Neural crest cell (in vitro differentiated cells): ENCODE measurements around the gene OSBPL9. TPM values are rescaled to one million over a fixed set of nuclear protein-coding genes. Genes with fewer than 3 reads are reported as not detected.

ENCODE experiments used
- DNase-seq: peaks from one replicate; pipeline ENCODE4 v3.0.0; 2021; ENCODE audit warnings: low read depth, mixed read lengths, low spot score
- H3K27ac Mint-ChIP-seq: one replicate; pipeline ENCODE4 v1.8.0; 2021; ENCODE audit warnings: mild to moderate bottlenecking, mixed read lengths; ENCODE audit not compliant: unreplicated experiment
- H3K27me3 Mint-ChIP-seq: 2 replicates; pipeline ENCODE4 v1.8.0; 2021; ENCODE audit warnings: low read depth, mild to moderate bottlenecking, mixed read lengths
- H3K36me3 Mint-ChIP-seq: 2 replicates; pipeline ENCODE4 v1.8.0; 2021; ENCODE audit warnings: low read depth, mild to moderate bottlenecking, mixed read lengths
- H3K4me1 Mint-ChIP-seq: 2 replicates; pipeline ENCODE4 v1.8.0; 2021; ENCODE audit warnings: mixed read lengths
- H3K4me3 Mint-ChIP-seq: one replicate; pipeline ENCODE4 v1.8.0; 2021; ENCODE audit warnings: mild to moderate bottlenecking, mixed read lengths
- H3K9me3 Mint-ChIP-seq: 2 replicates; pipeline ENCODE4 v1.8.0; 2021; ENCODE audit warnings: mixed read lengths
- CTCF ChIP-seq: fragments of 200-600 bp; sonication (generic); conservative IDR thresholded peaks from 2 replicates; pipeline ENCODE4 v1.5.0; 2021; ENCODE audit warnings: antibody characterized with exemption, mild to moderate bottlenecking
- total RNA-seq: library from RNA; stranded (reverse); gene quantifications from 2 replicates; pipeline ENCODE4 v1.2.1, GENCODE V29; 2021

The OSBPL9 gene
- total RNA-seq, 1 donor from 2014 or later, result 76.7 TPM

GRCh38 chr1:51592711-51593110 is 24.2 kb upstream of the OSBPL9 start:
- TF ChIP-seq CTCF, result no peak
- no peak overlapping the region for H3K4me3 Mint-ChIP-seq
- DNase-seq, result no peak
- no peaks in the 10 kb centered on the region for H3K36me3 Mint-ChIP-seq
- no peak overlapping the region for H3K27ac Mint-ChIP-seq
- no peaks in the 10 kb centered on the region for H3K4me1 Mint-ChIP-seq
- no peaks in the 10 kb centered on the region for H3K27me3 Mint-ChIP-seq
- H3K9me3 Mint-ChIP-seq, result no peaks in the 10 kb centered on the region

GRCh38 chr1:51594716-51595115 is 22.2 kb upstream of the OSBPL9 start:
- no peak for TF ChIP-seq CTCF
- H3K4me1 Mint-ChIP-seq, result peaks cover 5% of the 10 kb centered on the region
- no peaks in the 10 kb centered on the region for H3K9me3 Mint-ChIP-seq

GRCh38 chr1:51600529-51600928 is 16.4 kb upstream of the OSBPL9 start:
- no peaks in the 10 kb centered on the region for H3K9me3 Mint-ChIP-seq
- H3K27ac Mint-ChIP-seq, result no peak overlapping the region
- H3K4me1 Mint-ChIP-seq, result peaks cover 5% of the 10 kb centered on the region
- no peak overlapping the region for H3K4me3 Mint-ChIP-seq
- no peaks in the 10 kb centered on the region for H3K36me3 Mint-ChIP-seq
- DNase-seq, result no peak
- TF ChIP-seq CTCF, result no peak
- H3K27me3 Mint-ChIP-seq, result no peaks in the 10 kb centered on the region

More at GRCh38 chr1:51594716-51595115, 22.2 kb upstream of the OSBPL9 start:
- Mint-ChIP-seq H3K27ac (no peak overlapping the region), H3K27me3 (no peaks in the 10 kb centered on the region), H3K4me3 (no peak overlapping the region), H3K36me3 (no peaks in the 10 kb centered on the region)
- DNase-seq, result no peak

GRCh38 chr1:51600965-51601364 is 15.9 kb upstream of the OSBPL9 start:
- Mint-ChIP-seq H3K27ac (no peak overlapping the region), H3K27me3 (no peaks in the 10 kb centered on the region), H3K9me3 (no peaks in the 10 kb centered on the region), H3K36me3 (no peaks in the 10 kb centered on the region), H3K4me3 (no peak overlapping the region), H3K4me1 (peaks cover 5% of the 10 kb centered on the region)
- DNase-seq, result no peak
- TF ChIP-seq CTCF, result no peak

GRCh38 chr1:51605961-51606723 is 10.8 kb upstream of the OSBPL9 start:
- no peak for TF ChIP-seq CTCF

More at GRCh38 chr1:51605961-51606723, 10.8 kb upstream of the OSBPL9 start:
- no peaks in the 10 kb centered on the region for H3K36me3 Mint-ChIP-seq
- H3K27ac Mint-ChIP-seq, result no peak overlapping the region
- no peak for DNase-seq
- H3K9me3 Mint-ChIP-seq, result no peaks in the 10 kb centered on the region
- H3K4me1 Mint-ChIP-seq, result no peaks in the 10 kb centered on the region
- peaks cover 7% of the 10 kb centered on the region for H3K27me3 Mint-ChIP-seq
- no peak overlapping the region for H3K4me3 Mint-ChIP-seq
